Heart left ventricle (tissue), 13 donors: ENCODE data around the gene BUB3.
A peak's percentile ranks its signal among the peaks of the same experiment; 100 is the strongest.

Experiments used
- CTCF ChIP-seq, 12 donors: fragments of 200-600 bp; sonication (generic) in 4 of 12; IDR thresholded peaks; one replicate each; pipeline versions ENCODE4 v1.5.0 to v1.8.0; 2018 to 2022; ENCODE audit warnings: antibody characterized with exemption in 12 of 12, mild to moderate bottlenecking in 5 of 12
- POLR2A ChIP-seq, 2 donors: fragments of 450-650 bp; IDR thresholded peaks; one replicate each; pipeline ENCODE4 v1.6.1; 2017; ENCODE audit warnings: antibody characterized with exemption in 2 of 2, mild to moderate bottlenecking in 2 of 2, moderate library complexity in 2 of 2
- donor health status: ischemic (EF 13 %, LVEDD 7.1; RV severe dilation, severe dysfunction).
- donor health status: DM: no; HTN: yes; CAD: no.
- donor health status: DM: no; HTN: no; CAD: no.
- donor health status: ischemic (EF 25% LVEDD 6.9; RV normal size, moderate dysfunction).
- donor health status: ischemic (EF 25% LVEDD 5.7; RV mildly dilated, moderate dysfunction).
- donor health status: ischemic (EF 35%, LVEDD 5.7; RV mildly dilated, moderate dysfunction).
- donor health status: nonischemic (EF 11% LVEDD 7.7; RV severe dilation, severe dysfunction).
- donor health status: DM: yes; HTN: yes; CAD: no.
- donor health status: PGD.
- donor health status: ischemic (EF 29% LVEDD 5.4; RV normal size, mild dysfunction).
- donor health status: nonischemic (EF 23%, LVEDD 6.1; RV moderate dilation, normal function).

- TF ChIP-seq CTCF (IDR thresholded peaks at IDR 0.05) (peak; percentile 83 to 95 (median 91)), POLR2A (IDR thresholded peaks at IDR 0.05) (no peak)
Measured at GRCh38 chr10:123132576-123133477, 21.4 kb upstream of the BUB3 start.
